Activated CD4-positive, CD25-positive, alpha-beta regulatory T cell treated with anti-CD3 and anti-CD28 coated beads, Interleukin-2, amount 50 U/mL, for 16 hours (primary cell): ENCODE results near the gene ZNF467.

Experiments
- DNase-seq: peaks from one replicate; pipeline ENCODE4 v3.0.0-alpha.2; 2020; ENCODE audit warnings: low read depth, low spot score

Gene ZNF467

DNA sequence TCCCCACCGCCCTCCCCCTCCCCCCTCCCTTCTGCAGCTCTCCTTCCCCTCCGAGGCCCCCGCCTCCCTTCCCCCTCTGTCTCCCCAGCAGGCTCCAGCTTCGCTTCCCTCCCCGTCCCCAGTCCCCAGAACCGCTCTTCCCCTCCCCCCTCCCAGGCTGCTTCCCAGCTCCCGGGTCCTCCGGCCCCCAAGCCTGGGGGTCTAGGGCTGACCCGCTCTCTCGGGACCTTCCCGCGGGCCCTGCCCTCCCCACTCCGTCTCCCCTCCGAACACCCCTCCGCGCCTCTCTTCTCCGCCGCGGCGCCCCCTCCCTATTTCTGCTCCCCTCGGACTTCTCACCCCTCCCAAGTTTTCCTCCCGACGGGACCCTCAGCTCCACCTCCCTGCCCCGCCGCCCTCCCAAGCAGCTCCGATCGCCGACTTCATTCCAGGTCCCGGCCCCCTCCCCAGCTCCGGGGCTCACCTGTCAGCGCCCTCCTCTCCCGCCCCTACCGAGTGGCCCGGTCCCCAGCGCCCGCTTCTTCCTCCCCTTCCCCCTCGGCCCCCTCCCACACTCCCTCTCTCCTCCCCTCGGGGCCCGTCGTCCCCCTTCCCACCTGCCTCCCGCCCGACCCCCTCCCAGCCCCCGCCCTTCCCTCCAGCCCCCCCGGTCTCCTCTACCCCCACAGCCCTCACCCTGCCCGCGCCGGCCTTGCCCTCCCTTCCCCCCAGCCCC is 990 bp downstream of the ZNF467 start:
- DNase-seq: no peak

DNA sequence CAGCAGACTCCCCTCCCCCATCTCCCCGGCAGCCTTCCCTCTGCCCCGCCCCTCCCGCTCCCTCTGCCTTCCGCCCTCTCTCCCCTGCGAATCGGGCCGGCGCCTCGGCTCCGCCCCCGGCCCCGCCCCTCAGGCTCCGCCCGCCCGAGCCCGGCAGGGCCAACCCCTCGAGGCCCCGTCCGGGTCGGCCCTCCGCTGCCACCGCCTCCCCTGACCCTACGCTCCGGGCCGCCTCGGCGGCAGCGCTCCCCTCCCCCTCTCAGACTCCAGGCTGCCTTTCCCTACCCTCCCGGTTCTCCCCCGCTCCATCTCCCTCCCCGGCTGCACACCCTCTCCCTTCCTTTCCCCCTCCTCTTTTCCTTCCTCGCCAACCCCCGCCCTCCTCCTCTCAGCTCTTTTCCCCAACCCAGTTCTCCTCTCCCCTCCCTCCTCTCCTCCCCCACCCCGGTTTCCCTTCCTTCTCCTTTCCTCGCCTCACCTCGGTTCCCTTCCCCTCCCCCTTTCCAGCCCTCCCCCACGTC is 1.6 kb downstream of the ZNF467 start:
- DNase-seq: peak; percentile 67

DNA sequence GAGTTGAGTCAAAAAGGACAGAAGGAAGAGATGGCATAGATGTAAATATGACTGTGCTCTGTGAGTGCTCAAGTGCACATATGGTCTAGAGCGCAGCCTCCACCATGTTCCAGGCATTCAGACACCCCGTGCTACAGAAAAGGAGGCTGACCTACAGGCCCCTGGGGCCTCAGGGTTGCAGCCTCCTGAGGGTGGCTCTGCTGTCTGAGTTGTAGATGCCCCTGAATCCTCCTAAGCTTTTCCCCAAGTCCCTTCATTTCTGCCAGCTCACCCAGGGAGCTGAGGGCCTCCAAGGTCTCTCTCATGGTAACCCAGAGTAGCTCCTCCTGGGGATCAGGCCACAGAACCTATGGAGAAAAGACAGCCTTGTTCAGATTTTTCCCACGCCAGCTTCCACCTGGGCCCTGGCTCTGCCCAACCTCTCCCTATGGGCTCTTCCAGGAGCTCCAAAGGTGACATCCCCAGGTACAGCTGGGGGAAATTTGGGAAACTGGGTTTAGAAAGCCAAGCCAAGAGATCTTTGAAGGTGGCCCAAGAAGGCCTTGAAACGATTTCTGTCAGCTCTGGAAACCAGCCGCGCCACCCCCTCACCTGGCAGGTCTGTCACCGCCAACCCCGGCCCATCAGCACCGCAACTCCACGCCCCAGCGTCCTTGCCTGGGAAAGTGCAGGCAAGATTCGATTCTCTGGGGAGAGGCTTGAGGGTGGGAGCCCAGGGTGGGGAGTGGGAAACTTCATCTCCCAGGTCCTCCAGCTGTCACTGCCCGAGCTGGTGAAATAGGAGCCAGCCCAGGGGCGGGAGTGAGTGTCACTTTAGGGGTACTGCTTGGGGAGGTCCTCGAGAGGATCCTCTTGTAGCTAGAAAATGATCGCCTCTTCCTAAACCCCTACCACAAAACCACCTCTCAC is 2.4 kb downstream of the ZNF467 start:
- DNase-seq: no peak

DNA sequence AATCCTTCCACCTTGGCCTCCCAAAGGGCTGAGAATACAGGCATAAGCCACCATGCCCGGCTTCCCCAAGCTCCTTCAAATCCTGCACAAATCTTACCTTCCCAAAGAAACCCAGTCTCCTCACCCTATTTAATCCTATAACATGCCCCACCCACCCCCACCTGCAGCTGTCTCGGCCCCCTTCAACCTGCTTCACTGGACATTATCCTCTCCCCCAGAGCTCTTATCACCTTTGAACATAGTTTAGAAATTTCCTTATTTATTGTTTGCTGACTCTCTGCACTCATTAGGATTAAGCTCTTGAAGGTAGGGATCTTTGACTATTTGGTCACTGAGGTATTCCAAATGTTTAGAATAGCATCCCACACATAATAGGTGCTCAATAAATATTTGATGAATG is 3.5 kb downstream of the ZNF467 start:
- DNase-seq: no peak

DNA sequence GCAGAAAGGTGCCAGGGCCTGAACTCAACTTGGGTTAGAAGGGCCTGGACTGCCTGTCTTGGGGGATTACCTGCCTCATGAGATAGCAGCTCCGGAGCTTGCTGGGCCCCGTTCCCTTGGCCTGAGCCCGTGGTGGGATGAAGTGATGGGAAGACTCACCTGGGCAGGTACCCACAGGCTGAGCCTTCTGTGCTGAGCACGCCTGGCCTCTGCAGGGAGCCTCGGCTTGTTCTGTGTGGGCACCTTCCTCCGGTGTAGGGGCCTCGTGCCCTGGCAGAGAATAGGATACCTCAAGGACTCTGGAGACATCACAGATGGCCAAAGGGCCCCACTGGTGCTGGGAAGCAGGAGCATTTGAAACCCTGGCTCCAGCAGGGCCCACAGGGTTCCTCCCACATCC is 4.5 kb downstream of the ZNF467 start:
- no peak for DNase-seq

DNA sequence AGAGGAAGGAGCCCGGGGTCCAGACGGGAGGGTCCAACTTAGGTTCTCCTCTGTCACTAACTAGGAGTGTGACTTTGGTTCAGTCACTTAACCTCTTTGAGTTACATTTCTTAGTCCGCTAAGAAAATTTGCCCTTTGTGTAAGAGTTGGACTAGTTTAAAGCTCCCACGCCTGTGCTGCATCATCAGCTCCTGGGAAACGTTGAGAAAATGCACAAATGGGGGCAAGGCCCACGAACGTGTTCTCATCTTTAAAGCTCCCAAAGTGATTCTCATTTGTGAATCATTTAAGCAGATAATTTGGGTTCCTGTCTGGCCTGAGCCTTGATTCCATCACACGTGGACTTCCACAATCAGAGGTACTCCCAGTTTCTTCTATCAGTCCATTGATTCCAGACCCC is 6.3 kb downstream of the ZNF467 start:
- no peak for DNase-seq

DNA sequence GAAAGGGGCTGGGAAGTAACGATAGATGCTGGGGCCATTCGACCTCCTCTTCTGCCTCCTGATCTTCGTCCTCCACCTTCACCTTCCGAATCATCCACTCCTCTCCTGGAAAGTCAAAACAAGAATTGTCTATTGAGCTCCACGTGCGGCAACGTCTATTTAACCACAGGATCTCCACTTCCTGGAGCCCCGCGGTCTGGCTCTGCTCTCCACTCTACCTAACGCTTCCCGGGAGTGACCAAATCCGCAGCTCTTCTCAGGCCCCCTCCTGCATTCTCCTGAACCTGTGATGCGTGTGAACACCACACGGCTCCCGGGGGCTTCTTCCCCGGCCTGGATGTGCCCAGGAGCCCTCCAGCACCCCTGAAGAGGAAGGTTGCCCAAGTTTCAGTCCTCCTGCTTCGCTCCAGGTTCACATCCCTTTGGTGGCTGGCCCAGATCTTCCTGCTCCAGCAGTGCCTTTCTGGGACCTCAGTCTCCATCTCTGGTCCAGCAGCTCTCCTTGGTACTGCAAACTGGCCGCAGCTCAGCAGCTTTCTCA is 7.2 kb downstream of the ZNF467 start:
- no peak for DNase-seq

DNA sequence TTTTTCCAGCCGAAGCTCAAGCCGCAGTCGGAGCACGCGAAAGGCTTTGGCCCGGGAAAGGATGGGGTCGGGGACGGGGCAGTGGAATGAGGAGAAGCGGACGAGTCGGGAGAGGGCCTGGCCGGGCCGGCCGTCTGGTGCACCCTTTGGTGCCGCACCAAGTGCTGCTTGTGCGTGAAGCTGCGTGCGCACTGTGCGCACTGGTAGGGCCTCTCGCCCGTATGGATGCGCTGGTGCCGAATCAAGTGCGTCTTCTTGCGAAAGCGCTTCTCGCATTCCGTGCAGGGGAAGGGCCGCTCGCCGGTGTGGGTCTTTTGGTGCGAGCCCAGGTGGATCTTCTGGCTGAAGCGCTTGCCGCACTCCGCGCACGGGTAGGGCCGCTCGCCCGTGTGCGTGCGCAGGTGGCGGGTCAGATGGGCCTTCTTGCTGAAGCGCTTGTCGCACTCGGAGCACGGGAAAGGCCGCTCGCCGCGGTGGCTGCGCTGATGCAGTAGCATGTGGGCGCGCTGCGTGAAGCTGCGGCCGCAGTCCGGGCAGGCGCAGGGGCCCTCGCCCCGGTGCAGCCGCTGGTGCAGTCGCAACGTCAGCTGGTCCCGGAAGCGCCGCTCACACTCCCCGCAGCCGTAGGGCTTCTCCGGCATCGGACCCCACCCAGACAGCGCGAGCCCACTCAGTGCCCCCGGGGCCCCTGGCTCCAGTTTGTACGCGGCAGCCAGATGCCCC is 7.8 kb downstream of the ZNF467 start:
- DNase-seq: no peak

DNA sequence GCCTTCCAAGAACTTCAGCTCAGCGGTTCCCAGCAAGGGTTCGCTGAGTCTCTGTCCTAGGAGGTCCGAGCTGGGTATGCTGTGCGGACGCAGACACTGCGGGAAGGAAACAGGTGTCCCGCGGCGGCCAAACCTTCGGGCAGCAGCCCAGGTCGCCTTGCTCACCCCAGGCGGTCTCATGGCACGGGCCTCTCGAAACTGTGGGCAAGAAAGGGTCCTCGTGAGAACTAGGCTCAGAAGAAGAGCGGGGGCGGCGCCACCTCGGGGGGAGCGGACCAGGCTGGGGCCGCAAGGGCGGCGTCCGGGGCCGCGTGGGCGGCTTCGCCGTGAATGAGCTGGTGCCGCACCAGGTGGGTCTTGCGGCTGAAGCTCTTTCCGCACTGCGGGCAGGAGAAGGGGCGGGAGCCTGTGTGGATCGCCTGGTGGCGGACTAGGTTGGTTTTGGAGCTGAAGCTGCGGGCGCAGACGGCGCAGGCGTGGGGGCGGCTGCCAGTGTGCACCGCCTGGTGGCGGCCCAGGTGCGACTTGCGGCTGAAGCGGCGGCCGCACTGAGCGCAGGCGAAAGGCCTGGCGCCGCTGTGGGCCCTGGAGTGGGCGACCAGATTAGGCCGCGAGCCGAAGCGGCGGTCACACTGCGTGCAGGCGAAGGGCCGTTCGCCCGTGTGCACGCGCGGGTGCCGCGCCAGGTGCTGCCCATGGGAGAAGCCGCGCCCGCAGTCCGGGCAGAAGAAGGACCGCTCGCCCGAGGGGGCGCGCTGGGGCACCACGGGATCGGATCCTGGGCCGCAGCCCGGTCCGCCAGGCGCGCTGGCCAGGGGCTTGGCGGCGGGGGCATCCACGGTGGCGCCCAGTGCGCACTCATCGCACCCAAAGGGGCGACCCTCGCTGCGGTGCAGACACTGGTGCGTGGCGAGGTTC is 8.6 kb downstream of the ZNF467 start:
- no peak for DNase-seq

DNA sequence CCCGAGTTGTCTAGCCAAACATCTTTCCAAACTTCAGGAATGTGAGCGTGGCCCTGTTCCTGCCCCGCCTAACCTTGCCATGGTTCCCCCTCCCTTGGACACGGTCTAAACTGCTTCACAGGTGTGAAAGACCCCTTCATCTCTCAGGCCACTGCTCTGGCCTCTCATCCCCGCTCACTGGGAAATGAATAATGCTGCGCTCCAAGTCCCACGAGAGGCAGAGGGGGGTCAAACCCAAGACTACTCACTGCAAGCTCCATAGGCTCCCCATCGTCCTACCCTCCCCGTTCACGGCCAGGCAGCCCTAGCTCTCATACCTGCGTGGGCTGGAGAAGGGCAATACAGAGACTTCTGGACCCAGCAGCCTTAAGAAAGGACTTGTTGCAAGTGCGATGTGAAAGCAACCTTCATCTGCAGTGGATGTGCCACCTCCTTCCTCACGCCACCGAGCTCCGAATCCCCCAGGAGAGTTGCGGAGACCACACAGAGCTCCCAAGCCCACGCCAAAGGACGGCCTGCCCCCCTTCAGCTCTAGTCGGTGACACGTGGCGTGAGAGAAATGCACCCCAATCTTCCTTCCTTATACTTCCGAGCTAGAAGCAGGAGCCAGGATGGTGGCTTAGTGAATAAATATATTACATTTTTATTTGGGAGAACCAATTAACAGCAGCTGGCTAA is 9.7 kb downstream of the ZNF467 start:
- no peak for DNase-seq

DNA sequence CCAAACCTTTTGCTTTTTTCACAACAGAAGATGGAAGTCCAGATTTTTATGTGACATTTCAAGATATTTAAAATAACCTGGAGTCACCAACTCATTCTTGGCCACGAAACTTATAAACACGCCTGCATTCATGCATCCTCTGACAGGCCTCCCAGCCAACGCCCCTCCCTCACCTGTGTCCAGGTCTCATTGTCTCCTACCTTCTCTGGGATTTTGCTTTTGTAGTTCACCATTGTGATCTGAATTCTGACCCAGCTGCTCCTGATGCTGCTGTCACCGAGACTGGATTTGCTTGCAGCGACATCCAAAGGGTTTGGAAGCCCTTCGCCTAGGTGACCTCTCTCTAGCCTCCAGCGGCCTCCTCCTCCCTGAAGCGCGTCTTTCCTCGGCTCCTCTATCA is 10.8 kb downstream of the ZNF467 start:
- DNase-seq: no peak

DNA sequence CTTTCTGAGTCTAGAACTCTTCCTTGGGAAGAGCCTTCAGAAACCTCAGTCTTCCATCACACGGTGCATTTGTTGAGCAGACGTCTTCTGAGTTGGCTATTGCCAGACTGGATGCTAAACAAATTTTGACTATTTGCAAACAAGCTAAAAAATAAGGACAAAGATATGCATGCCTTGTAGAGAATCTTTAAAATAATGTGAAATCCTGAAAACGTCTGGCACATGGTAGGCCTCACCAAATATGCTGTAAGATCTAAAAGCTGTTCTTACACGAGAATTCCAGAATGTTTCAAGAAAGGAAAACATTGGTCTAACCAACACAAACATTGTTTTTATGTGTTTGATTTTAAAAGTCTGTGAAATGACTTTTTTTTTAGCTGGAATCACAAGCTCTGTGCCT is 11.3 kb downstream of the ZNF467 start:
- no peak for DNase-seq

DNA sequence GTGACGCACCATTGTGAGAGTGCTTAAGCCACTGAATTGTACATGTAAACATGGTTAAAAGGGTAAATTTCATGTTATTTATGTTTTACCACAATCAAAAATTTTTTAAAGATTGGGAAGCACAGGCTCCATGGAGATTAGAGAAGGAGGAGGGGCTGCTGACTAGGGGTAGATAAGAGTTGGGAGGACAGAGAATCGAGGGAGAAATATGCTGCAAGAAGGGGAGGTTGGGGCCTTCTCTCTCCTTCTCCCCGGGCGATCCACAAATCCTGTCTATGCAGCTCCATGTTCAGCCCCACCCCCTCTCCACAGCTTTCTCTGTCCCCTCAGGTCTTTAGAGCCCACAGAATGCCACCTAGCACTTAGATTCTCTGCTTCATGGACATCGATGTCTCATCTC is 12.1 kb downstream of the ZNF467 start:
- DNase-seq: no peak

DNA sequence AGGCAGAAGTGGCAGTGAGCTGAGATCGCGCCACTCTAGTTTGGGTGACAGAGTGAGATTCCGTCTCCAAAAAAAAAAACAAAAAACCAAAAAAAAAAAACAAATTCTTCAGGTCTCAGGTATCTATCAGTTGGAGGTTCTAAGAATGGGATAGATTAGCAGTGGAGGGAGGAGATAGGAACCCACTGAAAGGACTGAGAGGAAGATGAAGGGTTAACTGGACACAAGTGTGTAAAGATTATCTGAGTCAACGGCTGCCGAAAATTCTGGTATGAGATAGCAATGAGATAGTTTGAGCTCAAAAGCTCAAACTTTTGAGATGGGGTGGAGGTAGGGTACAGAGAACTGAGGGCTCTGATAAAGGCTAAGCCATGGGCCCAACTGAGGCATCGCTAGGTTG is 12.8 kb downstream of the ZNF467 start:
- DNase-seq: no peak

DNA sequence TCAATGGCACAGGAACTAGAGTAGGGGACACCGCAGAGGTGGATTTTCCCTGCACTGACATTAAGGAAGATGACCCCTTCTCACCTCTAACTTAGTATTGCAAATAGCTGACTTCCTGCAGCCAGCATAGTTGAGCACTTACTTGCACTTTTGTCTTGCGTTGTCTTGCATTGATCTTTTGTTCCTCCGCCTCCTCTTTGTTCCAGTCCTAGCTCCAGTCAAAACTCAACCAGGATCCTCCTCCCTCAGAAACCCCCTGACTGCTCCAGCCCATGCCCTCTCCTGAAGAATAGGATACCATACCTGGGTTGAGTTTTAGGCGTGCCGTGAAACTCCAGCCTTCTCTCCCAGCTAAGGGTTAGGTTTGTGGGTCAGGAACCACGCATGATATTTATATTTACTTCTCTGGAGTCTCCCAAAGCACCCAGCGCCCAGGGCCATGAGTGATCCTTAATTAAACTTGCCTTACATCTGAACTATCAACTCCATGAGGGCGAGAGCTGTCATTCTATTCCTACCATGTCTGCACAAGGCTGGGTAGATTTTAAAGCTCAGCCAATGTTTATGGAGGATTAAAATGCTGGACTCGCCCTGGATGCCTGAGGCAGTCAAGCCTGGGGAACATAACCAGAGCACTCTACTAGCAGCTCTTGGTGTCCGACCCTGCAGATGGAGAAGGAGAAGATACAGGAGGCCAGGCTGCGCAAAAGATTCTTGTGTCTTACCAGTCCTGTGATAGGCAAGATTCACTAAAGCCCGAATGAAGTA is 14.1 kb downstream of the ZNF467 start:
- no peak for DNase-seq

DNA sequence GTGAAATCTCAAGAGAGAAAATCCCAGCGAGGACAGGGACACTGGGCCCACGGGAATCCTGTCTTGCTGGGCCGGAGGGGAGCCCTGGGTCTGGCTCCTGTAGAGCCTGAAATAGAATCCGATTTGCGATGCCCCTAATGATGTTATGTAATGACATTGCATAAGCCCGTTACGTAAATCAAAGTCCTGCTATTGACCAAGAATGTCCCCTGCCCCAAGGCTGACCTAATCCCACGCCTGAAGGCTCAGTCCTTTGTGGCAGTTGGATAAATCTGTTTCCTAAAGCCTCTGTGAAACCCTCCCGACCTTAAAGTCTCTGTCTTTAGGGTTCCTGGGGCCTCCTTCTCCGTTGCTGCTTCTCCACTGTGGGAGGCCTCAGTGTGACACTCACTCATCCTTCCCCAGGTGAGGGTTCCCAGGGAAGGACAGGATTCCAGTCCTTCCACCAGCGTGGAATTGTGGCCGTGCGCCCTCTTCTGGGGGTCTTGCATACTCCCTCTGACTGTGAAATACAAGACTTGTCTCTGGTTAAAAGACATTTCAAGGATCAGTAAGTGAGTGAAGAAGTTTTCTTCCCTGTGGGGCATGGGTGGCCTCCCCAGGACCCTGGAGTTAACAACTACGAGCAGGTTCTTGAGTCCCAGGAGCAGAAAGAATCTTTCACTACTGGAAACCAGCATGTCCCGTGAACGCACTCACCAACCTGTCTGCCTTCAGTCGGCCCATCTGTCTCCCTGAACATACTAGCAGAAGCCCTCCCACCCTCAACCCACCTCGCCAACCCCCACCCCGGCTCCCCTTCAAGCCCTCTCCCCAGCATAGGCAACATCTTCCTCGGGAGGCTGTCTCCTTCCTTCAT is 19.8 kb downstream of the ZNF467 start:
- DNase-seq: no peak

DNA sequence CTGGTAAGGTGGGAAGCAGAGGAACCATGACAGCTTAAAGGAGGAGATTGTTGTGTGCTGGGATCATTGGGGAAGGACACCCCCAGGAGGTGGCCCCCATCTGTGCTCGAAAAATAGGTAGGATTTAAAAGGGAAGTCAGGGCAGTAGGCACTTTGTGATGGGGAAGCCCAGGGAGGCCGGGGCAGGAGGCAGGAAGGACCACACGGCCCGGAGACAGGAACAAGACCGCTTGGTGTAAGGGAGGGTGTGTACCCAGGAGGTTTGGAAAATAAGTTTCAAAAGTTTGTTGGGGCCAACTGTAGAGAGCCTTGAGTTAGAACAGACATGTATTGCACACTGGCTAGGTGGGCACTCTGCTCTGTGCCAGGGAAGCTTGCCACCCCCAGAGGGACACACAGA is 20.7 kb downstream of the ZNF467 start:
- no peak for DNase-seq

DNA sequence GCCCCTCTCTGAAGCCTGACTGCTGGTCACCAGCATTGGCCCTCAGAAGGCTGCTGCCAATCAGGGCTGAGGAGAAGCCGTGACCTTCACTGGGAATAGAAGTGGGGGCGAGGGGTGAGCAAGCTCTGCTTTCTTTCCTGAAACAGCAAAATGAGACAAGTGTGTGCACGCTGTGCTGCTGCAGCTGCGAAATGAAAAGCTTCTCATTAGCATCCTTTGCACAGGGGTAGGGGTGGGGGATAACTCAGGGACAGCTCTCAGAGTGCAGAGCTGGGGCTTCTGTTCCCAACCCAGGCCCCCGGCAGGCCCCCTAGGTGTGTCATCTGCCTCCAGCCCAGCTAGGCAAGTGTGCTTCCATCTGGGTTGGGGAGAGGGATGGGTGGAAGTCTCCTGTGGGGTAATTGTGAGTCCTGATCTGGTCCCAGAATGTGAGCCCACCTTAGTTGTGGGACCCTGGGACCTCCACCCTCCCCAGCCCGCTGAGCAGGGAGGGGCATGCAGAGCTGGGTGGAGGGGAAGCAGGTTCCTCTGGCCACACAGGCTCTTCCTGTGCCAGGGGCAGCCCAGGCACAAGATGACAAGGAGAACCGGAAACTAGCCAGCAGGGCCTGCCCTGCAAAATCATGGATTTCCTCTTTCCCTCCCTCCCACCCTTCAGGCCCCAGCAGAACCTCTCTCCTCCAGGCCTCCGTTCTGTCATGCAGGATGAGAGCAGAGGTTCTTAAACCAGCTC is 22.2 kb downstream of the ZNF467 start:
- no peak for DNase-seq
